Right hindlimb (tissue), 1 donor: ENCODE results near the gene THRAP3.
A peak's percentile ranks its signal among the peaks of the same experiment; 100 is the strongest.
"Not testable (repeated sequence)": the region's sequence is repeated elsewhere in the genome, so short reads cannot be mapped to it uniquely, and the experiment has no call there.

ENCODE experiments used
- DNase-seq: peaks from one replicate; pipeline ENCODE4 v3.0.0-alpha.2; 2018

The THRAP3 gene, protein sequence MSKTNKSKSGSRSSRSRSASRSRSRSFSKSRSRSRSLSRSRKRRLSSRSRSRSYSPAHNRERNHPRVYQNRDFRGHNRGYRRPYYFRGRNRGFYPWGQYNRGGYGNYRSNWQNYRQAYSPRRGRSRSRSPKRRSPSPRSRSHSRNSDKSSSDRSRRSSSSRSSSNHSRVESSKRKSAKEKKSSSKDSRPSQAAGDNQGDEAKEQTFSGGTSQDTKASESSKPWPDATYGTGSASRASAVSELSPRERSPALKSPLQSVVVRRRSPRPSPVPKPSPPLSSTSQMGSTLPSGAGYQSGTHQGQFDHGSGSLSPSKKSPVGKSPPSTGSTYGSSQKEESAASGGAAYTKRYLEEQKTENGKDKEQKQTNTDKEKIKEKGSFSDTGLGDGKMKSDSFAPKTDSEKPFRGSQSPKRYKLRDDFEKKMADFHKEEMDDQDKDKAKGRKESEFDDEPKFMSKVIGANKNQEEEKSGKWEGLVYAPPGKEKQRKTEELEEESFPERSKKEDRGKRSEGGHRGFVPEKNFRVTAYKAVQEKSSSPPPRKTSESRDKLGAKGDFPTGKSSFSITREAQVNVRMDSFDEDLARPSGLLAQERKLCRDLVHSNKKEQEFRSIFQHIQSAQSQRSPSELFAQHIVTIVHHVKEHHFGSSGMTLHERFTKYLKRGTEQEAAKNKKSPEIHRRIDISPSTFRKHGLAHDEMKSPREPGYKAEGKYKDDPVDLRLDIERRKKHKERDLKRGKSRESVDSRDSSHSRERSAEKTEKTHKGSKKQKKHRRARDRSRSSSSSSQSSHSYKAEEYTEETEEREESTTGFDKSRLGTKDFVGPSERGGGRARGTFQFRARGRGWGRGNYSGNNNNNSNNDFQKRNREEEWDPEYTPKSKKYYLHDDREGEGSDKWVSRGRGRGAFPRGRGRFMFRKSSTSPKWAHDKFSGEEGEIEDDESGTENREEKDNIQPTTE

GRCh38 chr1:36223996-36224536 is at the start of gene THRAP3:
Gene THRAP3 (plus strand): TSS chr1:36224443. CDS start chr1:36282564, 58,121 bp downstream.
- DNase-seq, result peak; percentile 100

GRCh38 chr1:36174713-36175112 is 49.5 kb upstream of the THRAP3 start:
- DNase-seq, result no peak

- peak; percentile 73 for DNase-seq
These were observed 48.8 kb upstream of the THRAP3 start for GRCh38 chr1:36175137-36176095.

DNA sequence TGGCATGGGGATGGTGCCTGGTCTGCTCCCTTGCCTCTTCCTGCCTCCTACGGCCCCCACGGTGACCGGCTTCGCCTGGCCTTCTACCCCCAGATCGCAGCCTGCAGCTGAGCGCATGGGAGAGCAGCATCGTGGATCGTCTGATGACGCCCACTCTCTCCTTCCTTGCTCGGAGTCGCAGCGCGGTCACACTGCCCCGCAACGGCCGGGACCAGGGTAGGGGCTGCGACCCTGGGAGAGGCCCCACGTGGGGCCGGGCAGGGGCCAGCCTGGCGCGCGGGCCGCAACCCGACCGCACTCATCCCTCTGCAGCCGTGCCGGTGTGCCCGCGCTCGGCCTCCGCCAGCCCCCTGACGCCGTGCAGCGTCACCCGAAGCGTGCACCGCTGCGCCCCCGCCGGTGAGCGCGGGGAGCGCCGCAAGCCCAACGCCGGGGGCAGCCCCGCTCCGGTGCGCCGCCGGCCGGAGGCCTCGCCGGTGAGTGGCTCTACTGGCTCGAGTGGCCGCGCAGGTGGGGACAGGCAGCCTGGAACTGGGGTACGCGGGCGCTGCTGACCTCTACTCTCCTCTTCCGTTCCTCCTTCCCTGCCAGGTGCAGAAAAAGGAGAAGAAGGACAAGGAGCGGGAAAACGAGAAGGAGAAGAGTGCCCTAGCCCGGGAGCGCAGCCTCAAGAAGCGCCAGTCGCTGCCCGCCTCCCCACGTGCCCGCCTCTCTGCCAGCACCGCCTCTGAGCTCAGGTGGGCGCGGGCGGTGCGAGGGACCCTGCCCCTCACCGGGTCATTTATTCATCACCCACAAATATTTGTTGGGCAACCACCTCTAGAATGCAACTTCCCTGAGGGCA is 47.9 kb upstream of the THRAP3 start:
- no peak for DNase-seq

GRCh38 chr1:36177589-36178431 is 46.4 kb upstream of the THRAP3 start:
- no peak for DNase-seq

DNA sequence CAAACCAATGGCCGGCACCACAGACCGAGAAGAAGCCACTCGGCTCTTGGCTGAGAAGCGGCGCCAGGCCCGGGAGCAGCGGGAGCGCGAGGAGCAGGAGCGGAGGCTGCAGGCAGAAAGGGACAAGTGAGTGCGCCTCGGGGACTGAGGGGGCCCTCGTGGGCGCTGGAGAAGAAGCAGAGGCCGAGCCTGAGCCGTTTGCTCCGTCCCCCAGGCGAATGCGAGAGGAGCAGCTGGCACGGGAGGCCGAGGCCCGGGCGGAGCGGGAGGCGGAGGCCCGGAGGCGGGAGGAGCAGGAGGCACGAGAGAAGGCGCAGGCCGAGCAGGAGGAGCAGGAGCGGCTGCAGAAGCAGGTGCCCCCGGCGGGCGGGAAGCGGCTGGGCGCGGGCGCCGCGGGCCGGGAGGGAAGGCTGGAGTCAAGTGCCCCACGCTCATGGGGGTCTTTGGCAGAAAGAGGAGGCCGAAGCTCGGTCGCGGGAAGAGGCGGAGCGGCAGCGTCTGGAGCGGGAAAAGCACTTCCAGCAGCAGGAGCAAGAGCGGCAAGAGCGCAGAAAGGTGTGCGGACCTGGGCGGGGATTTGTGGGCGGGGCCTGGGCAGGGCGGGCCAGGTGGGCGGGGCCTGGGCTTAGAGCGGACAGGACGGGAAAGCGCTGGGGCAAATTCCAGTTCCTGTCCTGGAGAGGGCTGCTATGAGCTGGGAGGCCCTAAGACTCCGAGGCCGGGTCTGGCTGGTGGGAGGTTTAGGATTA is 45.6 kb upstream of the THRAP3 start:
- no peak for DNase-seq

DNA sequence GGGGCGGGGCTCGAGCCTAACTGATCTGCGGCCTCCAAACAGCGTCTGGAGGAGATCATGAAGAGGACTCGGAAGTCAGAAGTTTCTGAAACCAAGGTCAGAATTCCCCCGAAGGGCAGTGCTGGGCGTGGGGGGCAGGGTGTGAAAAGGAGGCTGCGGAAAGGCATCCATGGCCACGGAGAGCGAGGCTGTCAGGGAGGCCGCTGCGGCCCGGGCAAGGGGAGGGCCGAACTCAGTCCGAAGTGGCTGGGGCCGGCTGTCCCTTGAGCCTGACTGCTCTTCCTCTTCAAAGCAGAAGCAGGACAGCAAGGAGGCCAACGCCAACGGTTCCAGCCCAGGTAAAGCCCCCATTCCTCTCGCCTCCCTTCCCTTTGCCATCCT is 45.0 kb upstream of the THRAP3 start:
- no peak for DNase-seq

GRCh38 chr1:36182734-36183133 is 41.5 kb upstream of the THRAP3 start:
- DNase-seq, result no peak

DNA sequence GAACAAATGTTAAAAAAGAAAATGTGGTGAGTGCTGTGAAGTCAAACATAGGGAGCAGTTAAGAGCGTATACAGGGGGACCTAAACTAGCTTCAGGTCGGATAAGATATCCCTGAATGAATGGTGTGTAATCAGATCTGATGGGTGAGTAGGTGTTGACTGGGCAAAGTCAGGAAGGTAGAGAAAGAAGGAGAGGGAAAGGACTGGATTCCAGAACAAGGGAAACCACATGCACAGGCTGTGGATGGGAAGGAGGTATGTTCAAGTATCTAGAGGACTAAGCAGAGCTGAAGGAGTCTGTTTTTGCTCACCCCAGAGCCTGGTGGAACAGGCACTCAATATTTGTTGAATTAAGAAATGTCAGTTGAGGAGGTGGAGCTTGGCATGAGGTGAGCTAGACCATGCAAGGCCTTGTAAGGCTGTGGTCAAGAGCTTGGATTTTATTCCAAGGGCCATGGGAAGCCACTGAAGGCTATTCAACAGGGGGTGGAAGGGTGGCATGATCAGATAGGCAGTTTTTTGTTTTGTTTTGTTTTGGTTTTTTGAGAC is 40.9 kb upstream of the THRAP3 start:
- no peak for DNase-seq

DNA sequence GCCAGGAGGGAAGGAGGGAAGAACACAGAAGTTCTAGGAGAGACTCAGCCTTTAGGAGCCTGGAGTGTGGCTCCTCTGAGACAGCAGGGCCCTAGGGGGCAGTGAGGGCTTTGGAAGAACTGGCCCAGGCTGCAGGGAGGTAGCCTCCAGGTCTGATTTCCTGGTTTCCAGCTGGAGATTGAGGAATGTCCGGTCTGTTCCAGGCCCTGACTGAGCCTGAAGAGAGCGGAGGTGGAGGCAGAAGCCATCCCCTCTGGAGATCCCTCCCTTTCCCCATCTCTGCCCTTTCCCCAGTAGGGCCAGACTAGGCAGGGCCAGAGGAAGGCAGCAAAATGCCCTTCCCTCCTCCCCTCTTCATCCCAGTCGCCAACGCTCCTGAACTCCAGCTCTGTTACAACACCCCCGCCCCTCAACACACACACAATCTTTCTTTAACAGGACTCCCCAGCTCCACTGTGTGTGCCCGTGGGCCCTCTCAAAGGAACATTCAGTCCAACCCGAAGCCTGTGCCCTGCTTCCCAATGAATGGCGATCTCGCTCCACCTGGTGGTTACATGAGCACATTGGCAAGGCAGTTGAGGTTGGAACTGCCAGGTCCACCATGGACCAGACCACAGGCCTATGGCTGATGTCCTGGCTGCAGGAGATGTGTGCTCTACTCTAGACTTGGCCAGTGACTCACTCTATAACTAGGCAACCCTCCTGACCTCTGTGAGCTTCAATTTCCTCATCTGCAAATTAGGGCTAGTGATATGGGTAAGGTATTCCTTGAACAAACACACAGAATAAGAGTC is 36.2 kb upstream of the THRAP3 start:
- peak; percentile 90 for DNase-seq

DNA sequence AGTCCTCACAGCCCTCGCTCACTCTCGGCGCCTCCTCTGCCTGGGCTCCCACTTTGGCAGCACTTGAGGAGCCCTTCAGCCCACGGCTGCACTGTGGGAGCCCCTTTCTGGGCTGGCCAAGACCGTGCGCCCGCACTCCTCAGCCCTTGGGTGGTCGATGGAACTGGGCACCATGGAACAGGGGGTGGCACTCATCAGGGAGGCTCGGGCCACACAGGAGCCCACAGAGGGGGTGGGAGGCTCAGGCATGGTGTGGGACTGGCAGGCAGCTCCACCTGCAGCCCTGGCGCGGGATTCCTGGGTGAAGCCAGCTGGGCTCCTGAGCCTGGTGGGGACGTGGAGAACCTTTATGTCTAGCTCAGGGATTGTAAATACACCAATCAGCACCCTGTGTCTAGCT is 27.4 kb upstream of the THRAP3 start:
- not testable (repeated sequence) for DNase-seq

- DNase-seq, result no peak
These were observed 25.6 kb upstream of the THRAP3 start for GRCh38 chr1:36198641-36199040.

GRCh38 chr1:36199934-36200741 is 24.1 kb upstream of the THRAP3 start:
- DNase-seq, result no peak

GRCh38 chr1:36203027-36203553 is 21.2 kb upstream of the THRAP3 start:
- DNase-seq, result no peak

DNA sequence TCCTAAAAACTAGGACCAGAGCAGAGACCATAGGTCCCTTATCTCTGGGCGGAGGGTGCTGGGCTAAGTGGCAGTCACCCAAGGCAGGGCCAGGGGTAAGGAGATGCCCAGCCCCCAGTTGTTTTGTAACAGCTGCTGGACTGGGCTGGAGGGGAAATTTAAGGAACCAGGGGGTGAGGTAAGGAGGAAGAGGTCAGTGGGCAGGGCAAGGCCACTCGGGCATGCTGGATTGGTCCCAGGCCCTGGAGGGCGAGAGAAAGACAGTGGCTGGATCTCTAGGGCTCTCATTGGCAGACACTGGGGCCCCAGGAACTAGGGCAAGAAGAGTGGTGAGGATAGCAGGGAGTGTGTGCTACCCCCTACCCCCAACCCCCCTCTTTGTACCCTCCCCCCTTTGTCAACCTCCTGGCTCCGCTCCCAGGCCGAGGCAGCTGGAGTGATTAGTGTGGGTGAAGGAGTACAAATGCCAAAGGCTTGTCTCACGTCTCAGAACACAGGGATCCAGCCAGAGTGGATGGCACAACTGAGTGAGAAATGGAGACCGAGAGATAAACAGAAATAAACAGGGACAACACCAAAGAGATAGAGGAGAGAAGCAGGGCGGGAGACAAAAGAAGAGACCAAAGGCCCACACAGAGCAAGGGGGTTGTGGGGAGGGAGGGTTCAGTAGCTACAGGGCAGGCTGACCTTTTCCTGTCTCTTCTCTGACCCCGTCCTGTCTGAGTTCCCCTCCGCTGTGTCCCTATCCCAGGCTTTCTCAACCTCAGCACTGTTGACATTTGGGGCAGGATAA is 20.5 kb upstream of the THRAP3 start:
- peak; percentile 78 for DNase-seq

DNA sequence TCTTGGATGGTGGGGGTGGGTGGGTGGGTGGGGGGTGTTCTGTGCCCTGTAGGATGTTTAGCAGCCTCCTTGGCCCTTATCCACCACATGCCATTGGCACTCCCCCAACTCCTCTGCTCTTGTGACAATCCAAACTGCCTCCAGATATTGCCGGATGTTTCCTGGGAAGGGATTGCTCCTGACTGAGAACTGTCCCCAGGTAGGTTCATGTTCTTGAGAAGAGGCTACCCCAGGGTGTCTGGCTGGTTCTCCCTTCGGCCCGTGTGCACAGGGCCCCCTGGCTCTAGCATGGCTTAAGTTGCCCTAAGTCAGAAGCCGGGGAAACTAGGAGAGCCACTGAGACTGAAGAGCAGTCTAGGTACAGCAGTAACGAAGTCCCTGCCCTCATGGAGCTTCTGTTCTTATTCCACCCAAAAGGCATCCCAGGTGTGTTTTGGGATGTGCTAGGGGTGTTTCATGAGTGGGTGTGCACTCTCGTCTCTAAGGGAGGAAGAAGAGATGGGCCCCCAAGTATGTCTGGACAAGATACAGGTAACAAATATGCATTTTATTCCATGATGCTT is 19.8 kb upstream of the THRAP3 start:
- DNase-seq, result peak; percentile 45
